Loucy (cell line): ENCODE results near the gene INHBB.
"Not testable (repeated sequence)": the region's sequence is repeated elsewhere in the genome, so short reads cannot be mapped to it uniquely, and the experiment has no call there.

Source experiments
- H2AFZ ChIP-seq: fragments of 200-600 bp; sonication (generic); 2 replicates; pipeline ENCODE4 v1.6.0; 2016; ENCODE audit warnings: antibody characterized with exemption, mild to moderate bottlenecking, low read length, moderate library complexity
- H3F3A ChIP-seq: fragments of 200-600 bp; 2 replicates; pipeline ENCODE4 v1.6.0; 2016; ENCODE audit warnings: antibody characterized with exemption, low read depth, mild to moderate bottlenecking
- H3K27me3 ChIP-seq: fragments of 200-600 bp; sonication (generic); 2 replicates; pipeline ENCODE4 v1.6.1; 2014; ENCODE audit warnings: low read length, mild to moderate bottlenecking; ENCODE audit not compliant: insufficient read depth, poor library complexity, severe bottlenecking
- H3K36me3 ChIP-seq: fragments of 200-600 bp; sonication (generic); 2 replicates; pipeline ENCODE4 v1.6.1; 2016; ENCODE audit warnings: low read length; ENCODE audit not compliant: insufficient read depth
- H3K4me1 ChIP-seq: fragments of 200-600 bp; sonication (generic); 2 replicates; pipeline ENCODE4 v1.5.1; 2014; ENCODE audit warnings: low read length, mild to moderate bottlenecking; ENCODE audit not compliant: insufficient read depth, poor library complexity, severe bottlenecking
- H3K4me2 ChIP-seq: fragments of 200-600 bp; sonication (generic); 2 replicates; pipeline ENCODE4 v1.6.0; 2014; ENCODE audit warnings: antibody characterized with exemption, low read length, low read depth, mild to moderate bottlenecking; ENCODE audit not compliant: poor library complexity, severe bottlenecking
- H3K4me3 ChIP-seq: fragments of 200-600 bp; sonication (generic); 2 replicates; pipeline ENCODE4 v1.5.1; 2014; ENCODE audit warnings: low read length, mild to moderate bottlenecking, mixed read lengths; ENCODE audit not compliant: poor library complexity, severe bottlenecking
- H3K79me2 ChIP-seq: fragments of 200-600 bp; sonication (generic); 2 replicates; pipeline ENCODE4 v1.6.1; 2014; ENCODE audit warnings: low read length; ENCODE audit not compliant: insufficient read depth
- H3K9ac ChIP-seq: fragments of 200-600 bp; sonication (generic); 2 replicates; pipeline ENCODE4 v1.6.0; 2014; ENCODE audit warnings: mild to moderate bottlenecking, low read depth, low read length, moderate library complexity; ENCODE audit not compliant: poor library complexity, severe bottlenecking
- H3K9me2 ChIP-seq: fragments of 200-600 bp; sonication (generic); replicated peaks from 2 replicates; pipeline ENCODE4 v1.6.1; 2016; ENCODE audit warnings: low read depth, low read length, mixed read lengths
- H3K9me3 ChIP-seq: fragments of 200-600 bp; sonication (generic); 2 replicates; pipeline ENCODE4 v1.6.1; 2014; ENCODE audit warnings: mild to moderate bottlenecking, antibody characterized with exemption, low read length, low read depth; ENCODE audit not compliant: insufficient read depth
- H4K20me1 ChIP-seq: fragments of 200-600 bp; sonication (generic); 2 replicates; pipeline ENCODE4 v1.6.0; 2014; ENCODE audit warnings: antibody characterized with exemption, low read length, mild to moderate bottlenecking; ENCODE audit not compliant: insufficient read depth, poor library complexity, severe bottlenecking
- CTCF ChIP-seq: fragments of 200-600 bp; sonication (generic); conservative IDR thresholded peaks from 2 replicates; pipeline ENCODE4 v1.5.1; 2014; ENCODE audit warnings: mild to moderate bottlenecking, antibody characterized with exemption, low read length
- EZH2phosphoT487 ChIP-seq: fragments of 200-600 bp; IDR thresholded peaks from 2 replicates; pipeline ENCODE4 v1.6.1; 2018; ENCODE audit warnings: antibody characterized with exemption, mild to moderate bottlenecking, moderate library complexity, borderline replicate concordance

The INHBB gene

GRCh38 chr2:120390381-120391055 is 44.6 kb downstream of the INHBB start:
- no peaks in the 10 kb centered on the region for H3K79me2 ChIP-seq

GRCh38 chr2:120391382-120391781 is 45.4 kb downstream of the INHBB start:
- not testable (repeated sequence) for H3K27me3 ChIP-seq, H3K4me3 ChIP-seq, H3F3A ChIP-seq, H3K79me2 ChIP-seq, H3K9me3 ChIP-seq, H3K9ac ChIP-seq, H3K9me2 ChIP-seq, H2AFZ ChIP-seq, H3K36me3 ChIP-seq, H3K4me2 ChIP-seq, H4K20me1 ChIP-seq, H3K4me1 ChIP-seq

More at GRCh38 chr2:120390381-120391055, 44.6 kb downstream of the INHBB start:
- Histone ChIP-seq H3K27me3 (no peaks in the 10 kb centered on the region), H3K4me1 (no peaks in the 10 kb centered on the region), H3K36me3 (no peaks in the 10 kb centered on the region), H3K9me2 (no peaks in the 10 kb centered on the region), H2AFZ (no peak overlapping the region), H4K20me1 (no peaks in the 10 kb centered on the region), H3K9ac (no peak overlapping the region), H3K4me2 (no peak overlapping the region), H3K4me3 (no peak overlapping the region), H3F3A (no peaks in the 10 kb centered on the region), H3K9me3 (no peaks in the 10 kb centered on the region)
- TF ChIP-seq CTCF (no peak), EZH2phosphoT487 (no peak)

GRCh38 chr2:120391911-120392665 is 46.2 kb downstream of the INHBB start:
- no peaks in the 10 kb centered on the region for H3K9me2 ChIP-seq
- H3K36me3 ChIP-seq: no peaks in the 10 kb centered on the region
- no peak overlapping the region for H3K4me2 ChIP-seq
- no peak overlapping the region for H3K4me3 ChIP-seq
- no peak overlapping the region for H2AFZ ChIP-seq
- H3K79me2 ChIP-seq: no peaks in the 10 kb centered on the region
- H3K4me1 ChIP-seq: no peaks in the 10 kb centered on the region
- H3K9me3 ChIP-seq: no peaks in the 10 kb centered on the region
- H3K9ac ChIP-seq: no peak overlapping the region
- no peaks in the 10 kb centered on the region for H3F3A ChIP-seq
- H4K20me1 ChIP-seq: no peaks in the 10 kb centered on the region
- H3K27me3 ChIP-seq: no peaks in the 10 kb centered on the region
- no peak for TF ChIP-seq CTCF
- no peak for TF ChIP-seq EZH2phosphoT487
